ENCODE measurements around the gene APBB2.

APBB2 gene

DNA sequence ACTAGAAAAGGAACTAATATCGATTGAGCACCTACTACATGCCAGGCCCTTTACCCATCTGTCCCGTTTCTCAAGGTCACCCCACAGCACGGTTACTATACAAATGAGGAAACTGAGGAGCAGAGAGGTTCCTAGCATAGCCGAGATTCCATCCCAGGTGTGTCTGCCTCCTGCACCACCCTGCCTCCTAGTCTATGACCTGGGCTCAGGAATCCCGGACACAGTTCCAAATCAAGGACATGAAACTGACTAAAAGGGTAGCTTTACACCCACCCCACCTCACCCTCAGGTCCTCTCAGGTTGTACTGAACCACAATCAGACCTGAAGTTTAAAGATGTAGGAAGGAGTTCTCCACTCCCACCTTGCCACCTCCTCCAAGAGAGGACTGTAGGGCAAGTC, 55.6 kb downstream of the APBB2 start:
- no peak overlapping the region for H3K4me3 ChIP-seq (ENCODE audit: low read depth, low read length)
- DNase-seq (ENCODE audit: low read depth): no peak
- no peak for TF ChIP-seq POLR2A (IDR thresholded peaks at IDR 0.05; ENCODE audit: extremely low read depth, insufficient read length)
- TF ChIP-seq MYC (IDR thresholded peaks at IDR 0.05; ENCODE audit: low read depth, low read length): no peak
- TF ChIP-seq, protein P1, sequence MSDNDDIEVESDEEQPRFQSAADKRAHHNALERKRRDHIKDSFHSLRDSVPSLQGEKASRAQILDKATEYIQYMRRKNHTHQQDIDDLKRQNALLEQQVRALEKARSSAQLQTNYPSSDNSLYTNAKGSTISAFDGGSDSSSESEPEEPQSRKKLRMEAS (IDR thresholded peaks at IDR 0.05; ENCODE audit: low read depth, low read length): no peak
- TF ChIP-seq, protein P2, sequence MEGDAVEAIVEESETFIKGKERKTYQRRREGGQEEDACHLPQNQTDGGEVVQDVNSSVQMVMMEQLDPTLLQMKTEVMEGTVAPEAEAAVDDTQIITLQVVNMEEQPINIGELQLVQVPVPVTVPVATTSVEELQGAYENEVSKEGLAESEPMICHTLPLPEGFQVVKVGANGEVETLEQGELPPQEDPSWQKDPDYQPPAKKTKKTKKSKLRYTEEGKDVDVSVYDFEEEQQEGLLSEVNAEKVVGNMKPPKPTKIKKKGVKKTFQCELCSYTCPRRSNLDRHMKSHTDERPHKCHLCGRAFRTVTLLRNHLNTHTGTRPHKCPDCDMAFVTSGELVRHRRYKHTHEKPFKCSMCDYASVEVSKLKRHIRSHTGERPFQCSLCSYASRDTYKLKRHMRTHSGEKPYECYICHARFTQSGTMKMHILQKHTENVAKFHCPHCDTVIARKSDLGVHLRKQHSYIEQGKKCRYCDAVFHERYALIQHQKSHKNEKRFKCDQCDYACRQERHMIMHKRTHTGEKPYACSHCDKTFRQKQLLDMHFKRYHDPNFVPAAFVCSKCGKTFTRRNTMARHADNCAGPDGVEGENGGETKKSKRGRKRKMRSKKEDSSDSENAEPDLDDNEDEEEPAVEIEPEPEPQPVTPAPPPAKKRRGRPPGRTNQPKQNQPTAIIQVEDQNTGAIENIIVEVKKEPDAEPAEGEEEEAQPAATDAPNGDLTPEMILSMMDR (IDR thresholded peaks at IDR 0.05; ENCODE audit: low read depth, low read length): no peak

DNA sequence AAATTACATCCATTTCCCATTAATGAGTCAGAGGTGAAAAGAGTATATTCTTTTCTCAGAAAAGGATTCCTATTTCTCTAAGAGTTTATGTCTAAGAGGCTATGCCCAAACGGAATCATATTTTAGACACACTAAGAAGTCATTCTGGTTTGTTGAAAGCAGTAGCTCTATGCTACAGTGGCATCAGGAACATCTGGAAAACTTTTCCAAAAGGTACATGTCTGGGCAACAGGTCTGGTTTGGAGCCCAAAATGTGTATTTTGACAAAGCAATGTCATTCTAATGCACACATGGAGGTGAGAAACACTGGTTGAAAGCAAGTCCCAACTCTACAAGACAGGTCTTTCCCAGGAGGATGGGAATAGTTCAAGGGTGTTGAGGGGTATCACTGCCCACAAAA, 56.1 kb downstream of the APBB2 start:
- no peak for DNase-seq (ENCODE audit: low read depth)
- no peak overlapping the region for H3K4me3 ChIP-seq (ENCODE audit: low read depth, low read length)
- no peak for TF ChIP-seq POLR2A (IDR thresholded peaks at IDR 0.05; ENCODE audit: extremely low read depth, insufficient read length)
- TF ChIP-seq, protein P1 (IDR thresholded peaks at IDR 0.05; ENCODE audit: low read depth, low read length): no peak
- TF ChIP-seq, protein P2 (IDR thresholded peaks at IDR 0.05; ENCODE audit: low read depth, low read length): no peak
- TF ChIP-seq MYC (IDR thresholded peaks at IDR 0.05; ENCODE audit: low read depth, low read length): no peak

DNA sequence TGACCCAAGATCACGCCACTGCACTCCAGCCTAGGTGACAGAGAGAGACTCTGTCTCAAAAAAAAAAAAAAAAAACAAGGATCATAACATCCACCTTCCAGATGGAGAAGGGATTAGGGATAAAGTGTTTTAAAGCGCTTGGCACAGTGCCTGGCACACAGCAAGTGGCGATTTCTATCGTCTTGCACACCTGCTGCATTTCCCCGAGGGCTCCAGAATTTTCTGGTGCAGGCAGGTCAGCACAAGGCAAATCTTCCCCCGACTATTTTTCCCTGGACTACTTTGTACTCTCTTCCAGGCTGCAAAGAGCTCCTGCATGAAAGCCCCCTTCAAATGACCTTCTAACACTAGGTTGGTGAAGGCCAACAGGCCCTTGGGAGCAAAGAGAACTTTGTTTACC, 57.3 kb downstream of the APBB2 start:
- H3K4me3 ChIP-seq (ENCODE audit: low read depth, low read length): no peak overlapping the region
- DNase-seq (ENCODE audit: low read depth): no peak
- TF ChIP-seq, protein P2 (IDR thresholded peaks at IDR 0.05; ENCODE audit: low read depth, low read length): no peak
- TF ChIP-seq POLR2A (IDR thresholded peaks at IDR 0.05; ENCODE audit: extremely low read depth, insufficient read length): no peak
- TF ChIP-seq, protein P1 (IDR thresholded peaks at IDR 0.05; ENCODE audit: low read depth, low read length): no peak
- TF ChIP-seq MYC (IDR thresholded peaks at IDR 0.05; ENCODE audit: low read depth, low read length): no peak

DNA sequence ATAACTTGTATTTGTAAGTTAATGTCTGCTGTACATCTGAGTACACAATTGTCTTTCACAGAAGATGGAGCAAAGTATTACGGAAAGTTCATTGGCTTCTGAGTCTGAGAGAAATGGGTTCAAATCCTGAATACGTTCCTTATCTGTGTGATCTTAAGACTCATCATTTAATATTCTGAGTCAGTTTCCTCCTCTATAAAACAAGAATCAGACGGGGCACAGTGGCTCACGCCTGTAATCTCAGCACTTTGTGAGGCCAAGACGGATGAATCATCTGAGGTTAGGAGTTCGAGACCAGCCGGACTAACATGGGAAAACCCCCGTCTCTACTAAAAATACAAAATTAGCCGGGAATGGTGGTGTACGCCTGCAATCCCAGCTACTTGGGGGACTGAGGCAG, 57.8 kb downstream of the APBB2 start:
- no peak for DNase-seq (ENCODE audit: low read depth)
- TF ChIP-seq MYC (IDR thresholded peaks at IDR 0.05; ENCODE audit: low read depth, low read length) (no peak), POLR2A (IDR thresholded peaks at IDR 0.05; ENCODE audit: extremely low read depth, insufficient read length) (no peak)
- TF ChIP-seq, protein P1 (IDR thresholded peaks at IDR 0.05; ENCODE audit: low read depth, low read length): no peak
- TF ChIP-seq, protein P2 (IDR thresholded peaks at IDR 0.05; ENCODE audit: low read depth, low read length): no peak

DNA sequence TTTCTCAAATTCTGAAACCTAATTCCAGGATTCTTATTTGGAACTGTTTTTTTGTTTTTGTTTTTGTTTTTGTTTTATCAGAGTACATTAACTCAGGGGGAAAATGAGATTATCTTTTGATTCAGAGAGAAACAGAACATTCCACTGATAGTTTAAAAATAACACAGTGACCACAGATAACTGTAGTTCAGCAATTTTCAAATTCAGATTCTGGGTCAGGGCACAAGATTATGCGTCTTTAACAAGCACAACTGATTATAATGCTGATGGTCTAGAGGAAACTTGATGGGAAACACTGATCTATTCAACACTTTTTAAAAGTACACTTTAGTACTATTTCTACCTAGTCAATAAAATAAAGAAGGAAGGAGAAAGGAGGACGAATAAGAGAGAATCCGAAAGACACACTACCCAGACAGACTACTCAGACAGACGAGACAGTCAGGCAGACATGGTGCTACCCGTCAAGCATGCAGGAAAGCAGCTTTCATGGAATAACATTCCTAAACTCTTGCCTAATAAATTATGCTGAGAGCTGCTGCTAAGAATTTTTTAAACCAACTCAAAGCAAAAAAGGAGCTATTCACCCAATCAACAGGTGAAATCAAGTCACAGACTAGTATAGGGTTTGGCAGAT, 59.0 kb downstream of the APBB2 start:
- no peak overlapping the region for H3K4me3 ChIP-seq (ENCODE audit: low read depth, low read length)
- DNase-seq (ENCODE audit: low read depth): no peak
- TF ChIP-seq, protein P1 (IDR thresholded peaks at IDR 0.05; ENCODE audit: low read depth, low read length): no peak
- TF ChIP-seq, protein P2 (IDR thresholded peaks at IDR 0.05; ENCODE audit: low read depth, low read length): no peak
- TF ChIP-seq POLR2A (IDR thresholded peaks at IDR 0.05; ENCODE audit: extremely low read depth, insufficient read length): no peak
- no peak for TF ChIP-seq MYC (IDR thresholded peaks at IDR 0.05; ENCODE audit: low read depth, low read length)

More for the DNA sequence above, 57.8 kb downstream of the APBB2 start:
- H3K4me3 ChIP-seq (ENCODE audit: low read depth, low read length): no peak overlapping the region

All from NB4 (cell line).